ENCODE results near the gene VPS4A. TPM values are rescaled to one million over a fixed set of nuclear protein-coding genes. Genes with fewer than 3 reads are reported as not detected.

Gene VPS4A
- polyA plus RNA-seq, 1 donor from 2014 or later: 46.3 TPM

- no peak overlapping the region for H3K9ac ChIP-seq (ENCODE audit: low read length)
- no peaks in the 10 kb centered on the region for H3K9me3 ChIP-seq (ENCODE audit: low read length)
- H3K79me2 ChIP-seq (replicated peaks; ENCODE audit: insufficient read depth, low read length): peaks cover 8% of the 10 kb centered on the region
- H4K20me1 ChIP-seq (ENCODE audit: insufficient read depth): peaks cover 6% of the 10 kb centered on the region
- TF ChIP-seq POLR2AphosphoS5 (IDR thresholded peaks at IDR 0.05) (no peak), EP300 (conservative IDR thresholded peaks at IDR 0.05; ENCODE audit: poor library complexity, severe bottlenecking) (no peak), MXI1 (conservative IDR thresholded peaks at IDR 0.05; ENCODE audit: poor library complexity, severe bottlenecking) (no peak), CTCF (IDR thresholded peaks at IDR 0.05; ENCODE audit: poor library complexity, severe bottlenecking) (no peak)
- TF ChIP-seq, protein P1, sequence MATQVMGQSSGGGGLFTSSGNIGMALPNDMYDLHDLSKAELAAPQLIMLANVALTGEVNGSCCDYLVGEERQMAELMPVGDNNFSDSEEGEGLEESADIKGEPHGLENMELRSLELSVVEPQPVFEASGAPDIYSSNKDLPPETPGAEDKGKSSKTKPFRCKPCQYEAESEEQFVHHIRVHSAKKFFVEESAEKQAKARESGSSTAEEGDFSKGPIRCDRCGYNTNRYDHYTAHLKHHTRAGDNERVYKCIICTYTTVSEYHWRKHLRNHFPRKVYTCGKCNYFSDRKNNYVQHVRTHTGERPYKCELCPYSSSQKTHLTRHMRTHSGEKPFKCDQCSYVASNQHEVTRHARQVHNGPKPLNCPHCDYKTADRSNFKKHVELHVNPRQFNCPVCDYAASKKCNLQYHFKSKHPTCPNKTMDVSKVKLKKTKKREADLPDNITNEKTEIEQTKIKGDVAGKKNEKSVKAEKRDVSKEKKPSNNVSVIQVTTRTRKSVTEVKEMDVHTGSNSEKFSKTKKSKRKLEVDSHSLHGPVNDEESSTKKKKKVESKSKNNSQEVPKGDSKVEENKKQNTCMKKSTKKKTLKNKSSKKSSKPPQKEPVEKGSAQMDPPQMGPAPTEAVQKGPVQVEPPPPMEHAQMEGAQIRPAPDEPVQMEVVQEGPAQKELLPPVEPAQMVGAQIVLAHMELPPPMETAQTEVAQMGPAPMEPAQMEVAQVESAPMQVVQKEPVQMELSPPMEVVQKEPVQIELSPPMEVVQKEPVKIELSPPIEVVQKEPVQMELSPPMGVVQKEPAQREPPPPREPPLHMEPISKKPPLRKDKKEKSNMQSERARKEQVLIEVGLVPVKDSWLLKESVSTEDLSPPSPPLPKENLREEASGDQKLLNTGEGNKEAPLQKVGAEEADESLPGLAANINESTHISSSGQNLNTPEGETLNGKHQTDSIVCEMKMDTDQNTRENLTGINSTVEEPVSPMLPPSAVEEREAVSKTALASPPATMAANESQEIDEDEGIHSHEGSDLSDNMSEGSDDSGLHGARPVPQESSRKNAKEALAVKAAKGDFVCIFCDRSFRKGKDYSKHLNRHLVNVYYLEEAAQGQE (IDR thresholded peaks at IDR 0.05; ENCODE audit: borderline replicate concordance): no peak
- H3K36me3 ChIP-seq (ENCODE audit: insufficient read depth, low read length): peaks cover 7% of the 10 kb centered on the region
- H3K27ac ChIP-seq (ENCODE audit: low read length): no peak overlapping the region
- no peaks in the 10 kb centered on the region for H3F3A ChIP-seq (ENCODE audit: insufficient read depth, low read length, poor library complexity, severe bottlenecking)
- no peak overlapping the region for H3K4me3 ChIP-seq (ENCODE audit: low read length)
- H3K9me2 ChIP-seq (ENCODE audit: insufficient read depth, low read length): no peaks in the 10 kb centered on the region
- no peak overlapping the region for H2AFZ ChIP-seq (ENCODE audit: low read depth, low read length)
- no peak overlapping the region for H3K4me2 ChIP-seq (ENCODE audit: low read length)
- no peaks in the 10 kb centered on the region for H3K27me3 ChIP-seq (ENCODE audit: insufficient read depth, low read depth, low read length)
These were observed 8.9 kb downstream of the VPS4A start for GRCh38 chr16:69319826-69320739.

DNA sequence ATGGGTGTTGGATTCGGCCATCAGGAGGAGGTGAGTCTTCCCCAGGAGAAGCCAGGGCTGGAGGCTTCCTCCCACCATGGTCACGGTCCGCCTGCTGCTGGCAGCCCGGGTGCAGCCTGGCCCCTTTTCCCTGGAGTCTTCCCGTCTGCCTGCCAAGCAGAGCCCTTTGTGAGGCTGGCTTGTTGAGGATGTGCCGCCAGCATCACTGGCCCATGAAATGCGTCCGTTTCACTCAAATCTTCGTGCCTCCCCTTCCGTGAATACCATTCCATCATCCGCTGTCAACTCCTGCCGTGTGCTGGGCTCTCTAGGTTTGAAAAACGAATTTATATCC, 9.6 kb downstream of the VPS4A start:
- H3K27ac ChIP-seq (ENCODE audit: low read length): no peak overlapping the region
- no peaks in the 10 kb centered on the region for H3K27me3 ChIP-seq (ENCODE audit: insufficient read depth, low read depth, low read length)
- no peaks in the 10 kb centered on the region for H3K9me2 ChIP-seq (ENCODE audit: insufficient read depth, low read length)
- H2AFZ ChIP-seq (ENCODE audit: low read depth, low read length): no peak overlapping the region
- no peaks in the 10 kb centered on the region for H3F3A ChIP-seq (ENCODE audit: insufficient read depth, low read length, poor library complexity, severe bottlenecking)
- no peak overlapping the region for H3K9ac ChIP-seq (ENCODE audit: low read length)
- TF ChIP-seq EZH2 (IDR thresholded peaks at IDR 0.05; ENCODE audit: borderline replicate concordance, insufficient read depth, low read length, poor library complexity, severe bottlenecking) (no peak), POLR2AphosphoS5 (IDR thresholded peaks at IDR 0.05) (no peak), CTCF (IDR thresholded peaks at IDR 0.05; ENCODE audit: poor library complexity, severe bottlenecking) (no peak), EP300 (conservative IDR thresholded peaks at IDR 0.05; ENCODE audit: poor library complexity, severe bottlenecking) (no peak), MXI1 (conservative IDR thresholded peaks at IDR 0.05; ENCODE audit: poor library complexity, severe bottlenecking) (no peak), RAD21 (conservative IDR thresholded peaks at IDR 0.05) (no peak), TAF1 (IDR thresholded peaks at IDR 0.05; ENCODE audit: low read depth) (no peak), SMC3 (conservative IDR thresholded peaks at IDR 0.05; ENCODE audit: poor library complexity) (no peak)
- TF ChIP-seq, protein P1 (IDR thresholded peaks at IDR 0.05; ENCODE audit: borderline replicate concordance): no peak
- peaks cover 8% of the 10 kb centered on the region for H3K79me2 ChIP-seq (replicated peaks; ENCODE audit: insufficient read depth, low read length)
- H3K4me3 ChIP-seq (ENCODE audit: low read length): no peak overlapping the region
- no peaks in the 10 kb centered on the region for H3K9me3 ChIP-seq (ENCODE audit: low read length)
- peaks cover 6% of the 10 kb centered on the region for H3K36me3 ChIP-seq (ENCODE audit: insufficient read depth, low read length)
- no peak overlapping the region for H3K4me2 ChIP-seq (ENCODE audit: low read length)
- H4K20me1 ChIP-seq (ENCODE audit: insufficient read depth): peaks cover 6% of the 10 kb centered on the region
